ENCODE measurements around the gene IL17RB.

IL17RB gene

GRCh38 chr3:53806182-53807116 is 39.9 kb upstream of the IL17RB start:
- no peak overlapping the region for H3K4me3 ChIP-seq (ENCODE audit: low read length)
- DNase-seq (ENCODE audit: low read depth) = peak; percentile 28
- TF ChIP-seq CTCF (conservative IDR thresholded peaks at IDR 0.05; ENCODE audit: low read depth, low read length) = peak; percentile 22

GRCh38 chr3:53807117-53807810 is 39.1 kb upstream of the IL17RB start:
- DNase-seq (ENCODE audit: low read depth) = no peak
- H3K4me3 ChIP-seq (ENCODE audit: low read length) = no peak overlapping the region
- TF ChIP-seq CTCF (conservative IDR thresholded peaks at IDR 0.05; ENCODE audit: low read depth, low read length) = no peak

- TF ChIP-seq CTCF (conservative IDR thresholded peaks at IDR 0.05; ENCODE audit: low read depth, low read length) = no peak
- no peak overlapping the region for H3K4me3 ChIP-seq (ENCODE audit: low read length)
Measured at GRCh38 chr3:53808496-53808895, 37.9 kb upstream of the IL17RB start.

GRCh38 chr3:53809267-53809666 is 37.1 kb upstream of the IL17RB start:
- DNase-seq (ENCODE audit: low read depth) = no peak
- TF ChIP-seq CTCF (conservative IDR thresholded peaks at IDR 0.05; ENCODE audit: low read depth, low read length) = no peak
- H3K4me3 ChIP-seq (ENCODE audit: low read length) = no peak overlapping the region

More at GRCh38 chr3:53808496-53808895, 37.9 kb upstream of the IL17RB start:
- DNase-seq (ENCODE audit: low read depth) = no peak

GRCh38 chr3:53809764-53810400 is 36.5 kb upstream of the IL17RB start:
- no peak for DNase-seq (ENCODE audit: low read depth)
- no peak overlapping the region for H3K4me3 ChIP-seq (ENCODE audit: low read length)
- TF ChIP-seq CTCF (conservative IDR thresholded peaks at IDR 0.05; ENCODE audit: low read depth, low read length) = no peak

- no peak for DNase-seq (ENCODE audit: low read depth)
- no peak for TF ChIP-seq CTCF (conservative IDR thresholded peaks at IDR 0.05; ENCODE audit: low read depth, low read length)
- no peak overlapping the region for H3K4me3 ChIP-seq (ENCODE audit: low read length)
Measured at GRCh38 chr3:53811143-53811927, 35.0 kb upstream of the IL17RB start.

Data from retinal pigment epithelial cell (primary cell).